GM12891 (cell line): ENCODE data around the gene NINJ1.

Source experiments
- DNase-seq: peaks from one replicate; pipeline ENCODE4 v3.0.0; 2011; ENCODE audit warnings: low spot score; ENCODE audit not compliant: insufficient read length
- FAIRE-seq: peaks from 2 replicates; lab custom pipeline; 2011; peaks lifted over from hg19 to GRCh38; lab: Jason Lieb, UNC
- PAX5 ChIP-seq: IDR thresholded peaks from 2 replicates; pipeline ENCODE4 v1.6.1; 2011; ENCODE audit warnings: low read length, moderate library complexity, mild to moderate bottlenecking; ENCODE audit not compliant: insufficient read depth, severe bottlenecking
- POLR2A ChIP-seq: IDR thresholded peaks from 2 replicates; pipeline ENCODE4 v1.6.1; 2011; ENCODE audit warnings: low read depth, low read length, control low read depth
- POLR2AphosphoS5 ChIP-seq: IDR thresholded peaks from 2 replicates; pipeline ENCODE4 v1.6.1; 2011; ENCODE audit warnings: low read depth, low read length, control low read depth
- POU2F2 ChIP-seq: IDR thresholded peaks from 2 replicates; pipeline ENCODE4 v1.6.1; 2011; ENCODE audit warnings: low read depth, mild to moderate bottlenecking, control low read depth, low read length, moderate library complexity
- SPI1 ChIP-seq: IDR thresholded peaks from 2 replicates; pipeline ENCODE4 v1.6.1; 2011; ENCODE audit warnings: low read depth, low read length, control low read depth
- TAF1 ChIP-seq: IDR thresholded peaks from 2 replicates; pipeline ENCODE4 v1.6.1; 2011; ENCODE audit warnings: low read depth, low read length, control low read depth

The NINJ1 gene

GRCh38 chr9:93087971-93088655 lies 45.9 kb downstream of the NINJ1 start:
- FAIRE-seq = no peak

DNA sequence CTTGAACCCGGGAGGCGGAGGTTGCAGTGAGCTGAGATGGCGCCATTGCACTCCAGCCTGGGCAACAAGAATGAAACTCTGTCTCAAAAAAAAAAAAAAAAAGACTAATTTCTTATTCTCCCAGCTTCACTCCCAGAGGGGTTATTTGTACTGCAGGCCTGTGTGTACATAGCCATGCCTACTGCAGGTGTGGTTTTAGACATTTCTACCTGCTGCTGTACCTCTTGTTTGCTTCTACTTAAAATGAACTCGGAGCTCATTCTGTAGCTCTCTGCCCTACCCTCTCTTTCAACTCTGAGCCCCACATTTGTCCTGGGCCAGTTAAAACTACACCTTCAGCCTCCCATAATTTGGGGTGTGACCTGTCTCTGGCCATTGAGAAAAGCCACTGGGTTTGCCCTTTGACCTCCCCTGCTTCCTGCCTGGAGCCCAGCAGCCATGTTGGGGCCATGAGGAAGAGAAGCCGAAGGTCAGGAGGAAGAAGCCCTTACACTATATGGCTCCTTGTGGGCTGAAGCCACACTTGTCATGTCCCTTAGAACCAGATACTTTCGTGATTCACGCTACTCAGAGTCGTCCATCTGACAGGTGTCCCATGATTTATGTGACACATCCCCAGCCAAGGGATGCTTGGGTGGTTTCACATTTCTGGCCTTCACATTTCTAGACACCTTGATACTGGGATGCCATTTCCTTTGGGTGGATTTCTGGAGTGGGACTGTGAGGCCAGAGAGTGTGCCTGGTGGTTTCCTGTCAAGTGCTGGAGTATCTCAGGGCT lies 47.4 kb downstream of the NINJ1 start:
- no peak for DNase-seq
- TF ChIP-seq POLR2AphosphoS5 (no peak), PAX5 (no peak), SPI1 (no peak), POU2F2 (no peak), POLR2A (no peak), TAF1 (no peak)
- FAIRE-seq = no peak

More at GRCh38 chr9:93087971-93088655, 45.9 kb downstream of the NINJ1 start:
- DNase-seq = no peak
- no peak for TF ChIP-seq POLR2A
- no peak for TF ChIP-seq POU2F2
- TF ChIP-seq POLR2AphosphoS5 = no peak
- no peak for TF ChIP-seq PAX5
- TF ChIP-seq SPI1 = no peak
- TF ChIP-seq TAF1 = no peak

DNA sequence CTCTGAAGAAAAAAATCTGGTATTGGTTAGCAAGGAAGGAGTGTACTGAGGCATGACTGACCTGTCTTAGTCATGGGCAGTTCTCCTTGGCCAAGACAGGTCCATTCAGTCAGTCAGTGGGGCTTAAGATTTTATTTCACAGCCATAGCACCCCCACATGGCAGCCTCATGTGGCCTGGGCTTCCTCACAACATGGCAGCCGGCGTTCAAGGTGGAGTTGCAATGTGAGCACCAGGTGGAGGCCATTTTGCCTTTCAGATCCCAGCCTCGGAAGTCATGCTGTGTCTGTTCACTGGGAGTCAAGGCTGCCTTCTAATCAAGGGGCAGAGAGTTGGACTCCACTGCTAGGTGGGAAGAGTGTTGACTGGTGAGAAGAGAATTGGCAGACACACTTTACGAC lies 48.4 kb downstream of the NINJ1 start:
- FAIRE-seq = peak; percentile 13
- TF ChIP-seq POLR2A (no peak), TAF1 (no peak), POU2F2 (no peak), SPI1 (no peak), PAX5 (no peak), POLR2AphosphoS5 (no peak)
- DNase-seq = no peak

- DNase-seq = no peak
- no peak for FAIRE-seq
- TF ChIP-seq POLR2AphosphoS5 (no peak), PAX5 (no peak), POLR2A (no peak), SPI1 (no peak), TAF1 (no peak), POU2F2 (no peak)
Measured at GRCh38 chr9:93084471-93084881, 49.6 kb downstream of the NINJ1 start.

DNA sequence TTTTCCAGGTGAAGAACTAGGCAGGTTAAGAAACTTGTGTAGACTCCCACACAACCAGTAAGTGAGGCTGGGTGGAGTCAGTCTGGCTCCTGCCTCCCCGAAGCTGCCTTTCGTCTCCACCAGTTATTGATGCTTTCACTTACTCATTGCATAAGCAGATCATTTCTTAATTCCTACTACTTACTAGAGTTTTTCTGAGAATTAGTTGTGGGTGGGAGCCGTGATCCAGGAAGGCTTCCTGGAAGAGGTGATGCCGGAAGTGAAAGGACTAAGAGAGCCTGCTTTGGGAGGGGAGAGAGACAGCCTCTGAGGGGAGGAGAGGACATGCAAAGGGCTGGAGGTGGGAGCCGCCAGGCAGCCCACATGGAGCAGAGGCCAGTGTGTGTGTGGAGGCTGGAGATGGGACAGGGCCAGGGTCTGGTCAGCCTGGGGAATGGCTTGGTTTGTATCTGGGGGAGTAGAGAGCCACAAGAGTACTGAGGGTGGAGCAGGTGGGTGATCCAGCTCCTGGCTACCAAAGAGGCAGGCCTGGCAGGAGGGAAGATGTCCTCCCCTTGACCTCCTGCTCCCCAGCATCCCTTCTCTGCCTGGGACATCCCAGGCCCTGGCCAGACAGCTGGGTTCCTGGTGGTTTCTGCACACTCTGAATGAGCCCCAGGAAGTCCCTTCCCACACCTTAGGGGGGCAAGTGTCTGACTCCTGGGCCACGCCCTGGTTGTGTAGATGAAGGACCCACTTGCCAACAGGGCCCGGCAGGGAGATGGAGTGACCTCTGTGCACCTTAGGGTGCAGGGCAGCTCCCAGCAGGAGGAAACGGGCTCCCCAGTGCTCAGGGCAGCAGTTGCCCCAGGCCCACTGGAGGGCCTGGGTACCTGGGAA lies 50.2 kb downstream of the NINJ1 start:
- no peak for FAIRE-seq
- DNase-seq = no peak
- no peak for TF ChIP-seq TAF1
- no peak for TF ChIP-seq POLR2A
- no peak for TF ChIP-seq PAX5
- no peak for TF ChIP-seq POU2F2
- TF ChIP-seq SPI1 = no peak
- no peak for TF ChIP-seq POLR2AphosphoS5

DNA sequence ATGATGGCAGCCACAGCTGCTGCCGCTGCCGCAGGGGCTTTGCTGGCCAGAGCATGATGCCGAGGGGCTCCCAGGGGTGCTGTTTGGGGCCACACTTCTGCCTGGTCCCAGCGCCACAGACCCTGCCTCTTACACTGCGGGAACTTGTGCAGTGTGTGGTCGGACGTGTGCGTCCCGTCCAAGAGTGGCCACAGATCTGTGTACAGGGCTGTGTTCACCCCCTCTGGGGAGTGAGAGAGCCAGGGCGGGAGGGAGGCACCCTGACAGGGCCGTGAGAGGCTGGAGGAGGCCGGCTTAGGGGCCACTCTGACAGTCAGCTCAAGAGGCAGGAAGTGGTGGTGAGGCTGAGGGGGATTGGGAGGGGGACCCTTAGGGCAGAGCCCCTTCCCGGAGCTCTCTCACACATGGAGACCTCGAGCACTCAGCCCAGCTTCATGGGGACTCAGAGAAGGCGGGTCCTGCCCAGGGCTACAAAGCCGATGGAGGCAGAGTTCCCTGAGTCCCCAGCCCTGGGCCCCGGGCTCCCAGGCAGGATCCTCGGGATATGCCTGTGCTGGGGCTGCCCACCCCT lies 51.1 kb downstream of the NINJ1 start:
- DNase-seq = no peak
- TF ChIP-seq POU2F2 (no peak), SPI1 (no peak), TAF1 (no peak), POLR2A (no peak), PAX5 (no peak), POLR2AphosphoS5 (no peak)
- no peak for FAIRE-seq

DNA sequence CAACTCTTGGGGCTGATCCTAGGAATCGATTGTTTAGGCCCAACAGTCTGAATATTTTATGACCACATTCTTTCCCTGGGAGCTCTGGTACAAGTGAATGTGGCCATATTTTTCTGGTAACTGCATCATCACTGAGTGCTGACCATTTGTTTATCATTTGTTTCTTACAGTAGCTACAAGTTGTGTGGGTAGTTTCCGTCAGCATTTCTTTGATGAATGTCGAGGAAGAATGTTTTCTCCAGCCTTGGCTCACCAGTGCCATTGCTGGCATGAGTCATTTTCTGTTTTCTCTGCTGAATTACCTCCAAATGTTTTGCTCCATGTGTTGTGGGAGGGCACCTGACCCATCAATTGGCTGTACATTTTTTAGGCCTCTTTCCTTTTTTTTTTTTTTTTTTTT lies 52.1 kb downstream of the NINJ1 start:
- no peak for FAIRE-seq

GRCh38 chr9:93081081-93081529 lies 52.9 kb downstream of the NINJ1 start:
- no peak for DNase-seq
- TF ChIP-seq POLR2A (no peak), SPI1 (no peak), PAX5 (no peak), POLR2AphosphoS5 (no peak), POU2F2 (no peak), TAF1 (no peak)
- no peak for FAIRE-seq

More for the DNA sequence above, 52.1 kb downstream of the NINJ1 start:
- TF ChIP-seq POLR2AphosphoS5 = no peak
- no peak for TF ChIP-seq SPI1
- TF ChIP-seq POU2F2 = no peak
- TF ChIP-seq POLR2A = no peak
- no peak for TF ChIP-seq PAX5
- TF ChIP-seq TAF1 = no peak
- no peak for DNase-seq
